ENCODE results near the gene CCDC3.
A peak's percentile ranks its signal among the peaks of the same experiment; 100 is the strongest.
"Not testable (repeated sequence)": the region's sequence is repeated elsewhere in the genome, so short reads cannot be mapped to it uniquely, and the experiment has no call there.

Gene CCDC3

GRCh38 chr10:13001041-13001886 lies at the start of gene CCDC3:
Gene CCDC3 (minus strand): TSS chr10:13001713. CDS start chr10:13001570, 143 bp downstream.
- DNase-seq: no peak

GRCh38 chr10:13051126-13051694 lies 49.7 kb upstream of the CCDC3 start:
- DNase-seq: no peak

GRCh38 chr10:13049774-13050420 lies 48.4 kb upstream of the CCDC3 start:
- no peak for DNase-seq

DNA sequence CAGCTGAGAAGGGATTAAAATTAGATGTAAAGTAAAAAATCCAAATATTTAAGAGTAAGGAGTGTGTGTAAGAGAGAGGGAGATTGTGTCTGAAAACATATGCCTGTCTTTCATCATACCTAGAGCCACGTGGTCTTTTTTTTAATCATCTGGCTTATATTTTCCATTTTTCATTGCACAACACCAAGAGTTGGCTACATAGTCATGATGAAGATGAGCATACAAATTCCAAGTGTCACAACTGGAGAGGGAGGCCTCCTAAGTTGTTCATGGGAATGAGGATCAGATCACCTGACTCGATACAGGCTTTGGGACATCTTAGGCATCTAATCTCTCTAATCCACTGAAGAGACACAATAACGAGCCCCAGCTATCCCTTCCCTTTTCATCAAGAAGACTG lies 47.2 kb upstream of the CCDC3 start:
- no peak for DNase-seq

- no peak for DNase-seq
Observed at GRCh38 chr10:13047529-13048206, 46.2 kb upstream of the CCDC3 start.

DNA sequence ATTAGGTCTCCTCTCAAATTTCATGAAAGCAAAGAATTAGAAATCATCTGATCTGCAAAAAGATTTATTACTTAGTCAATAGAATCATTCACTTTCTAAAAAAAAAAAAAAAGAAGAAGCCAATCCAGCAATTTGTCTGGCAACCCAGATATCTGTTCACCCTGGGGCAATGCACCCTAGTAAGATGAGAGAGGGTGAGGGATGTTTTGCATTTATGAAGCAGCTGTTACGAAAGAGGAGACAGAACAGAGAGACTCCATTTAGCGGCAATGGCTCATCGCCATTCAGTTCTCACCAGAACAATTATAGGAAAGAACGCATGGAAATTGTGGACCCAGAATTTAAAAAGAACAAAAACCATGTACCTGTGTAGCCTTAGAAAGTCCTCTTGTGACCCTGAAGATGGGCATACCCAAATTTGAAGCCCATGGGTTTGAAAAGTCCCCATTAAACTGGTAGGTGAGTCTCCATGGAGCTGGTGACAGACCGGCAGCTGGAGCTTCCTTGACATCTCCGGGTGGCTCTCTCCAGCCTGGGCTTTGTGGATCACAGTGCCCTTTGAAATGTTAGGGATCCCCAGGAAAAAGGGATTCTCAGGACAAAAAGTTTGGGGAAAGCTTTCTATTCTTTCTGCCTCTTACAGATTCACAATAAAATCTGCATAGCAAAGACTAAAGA lies 45.5 kb upstream of the CCDC3 start:
- DNase-seq: no peak

DNA sequence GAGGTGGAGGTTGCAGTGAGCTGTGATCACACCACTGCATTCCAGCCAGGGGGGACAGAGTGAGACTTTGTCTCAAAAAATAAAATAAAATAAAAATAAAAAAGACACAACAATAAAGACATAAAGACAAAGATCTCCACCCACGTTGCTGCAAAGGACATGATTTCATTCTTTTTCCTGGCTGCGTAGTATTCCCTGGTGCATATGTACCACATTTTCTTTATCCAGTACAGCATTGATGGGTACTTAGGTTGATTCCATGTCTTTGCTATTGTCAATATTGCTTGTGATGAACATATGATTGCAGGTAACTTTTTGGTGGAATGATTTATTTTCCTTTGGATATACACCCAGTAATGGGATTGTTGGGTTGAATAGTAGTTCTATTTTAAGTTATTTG lies 42.0 kb upstream of the CCDC3 start:
- DNase-seq: no peak

GRCh38 chr10:13039761-13040160 lies 38.2 kb upstream of the CCDC3 start:
- DNase-seq: no peak

GRCh38 chr10:13038391-13038790 lies 36.9 kb upstream of the CCDC3 start:
- no peak for DNase-seq

DNA sequence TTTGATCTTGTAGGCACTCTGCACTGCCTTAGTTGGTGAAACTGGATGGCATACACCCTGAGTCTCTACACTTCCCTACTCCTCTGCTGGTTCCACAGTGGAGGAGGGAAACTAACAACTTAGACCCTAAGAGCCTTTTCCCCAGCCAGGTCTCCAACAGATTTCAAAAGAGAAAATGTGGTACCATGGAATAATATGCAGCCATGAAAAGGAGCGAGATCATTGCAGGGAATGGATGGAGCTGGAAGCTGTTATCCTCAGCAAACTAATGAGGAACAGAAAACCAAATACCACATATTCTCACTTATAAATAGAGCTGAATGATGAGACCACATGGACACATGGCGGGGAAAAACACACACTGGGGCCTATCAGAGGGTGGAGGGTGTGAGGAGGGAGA lies 36.3 kb upstream of the CCDC3 start:
- DNase-seq: no peak

DNA sequence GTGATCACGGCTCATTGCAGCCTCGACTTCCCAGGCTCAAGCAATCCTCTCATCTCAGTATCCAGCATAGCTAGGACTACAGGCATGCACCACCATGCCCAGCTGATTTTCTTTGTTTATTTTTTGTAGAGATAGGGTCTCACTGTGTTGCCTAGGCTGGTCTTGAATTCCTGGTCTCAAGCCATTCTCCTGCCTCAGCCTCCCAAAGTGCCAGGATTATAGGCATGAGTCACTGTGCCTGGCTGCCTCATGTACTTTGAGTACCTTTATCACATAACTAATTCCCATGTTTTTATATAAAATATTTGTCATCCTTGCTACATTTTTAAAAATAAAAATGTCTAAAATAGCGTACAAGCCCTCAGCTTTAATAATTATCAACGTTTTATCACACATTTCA lies 35.3 kb upstream of the CCDC3 start:
- no peak for DNase-seq

- DNase-seq: not testable (repeated sequence)
Observed at GRCh38 chr10:13035731-13036130, 34.2 kb upstream of the CCDC3 start.

DNA sequence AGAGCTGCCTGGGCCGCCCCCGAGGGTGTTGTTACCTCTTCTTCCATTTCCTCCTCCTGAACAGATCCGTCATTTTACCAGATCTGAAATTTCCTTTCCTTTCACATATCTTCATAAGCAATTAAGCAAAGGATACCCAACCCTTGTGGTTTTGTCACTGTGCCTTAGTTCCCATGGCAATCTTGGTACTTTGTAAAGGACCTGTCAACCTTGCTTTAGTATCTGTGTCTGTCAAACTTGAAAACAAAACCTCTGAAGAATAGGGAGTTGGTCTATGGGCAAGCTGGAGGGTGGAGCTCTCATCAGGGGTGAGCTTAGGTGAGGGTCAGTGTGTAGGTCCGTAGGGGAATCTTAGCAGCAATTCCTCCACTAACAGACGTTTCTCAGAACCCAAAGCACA lies 25.4 kb upstream of the CCDC3 start:
- DNase-seq: no peak

GRCh38 chr10:13023754-13024153 lies 22.2 kb upstream of the CCDC3 start:
- no peak for DNase-seq

DNA sequence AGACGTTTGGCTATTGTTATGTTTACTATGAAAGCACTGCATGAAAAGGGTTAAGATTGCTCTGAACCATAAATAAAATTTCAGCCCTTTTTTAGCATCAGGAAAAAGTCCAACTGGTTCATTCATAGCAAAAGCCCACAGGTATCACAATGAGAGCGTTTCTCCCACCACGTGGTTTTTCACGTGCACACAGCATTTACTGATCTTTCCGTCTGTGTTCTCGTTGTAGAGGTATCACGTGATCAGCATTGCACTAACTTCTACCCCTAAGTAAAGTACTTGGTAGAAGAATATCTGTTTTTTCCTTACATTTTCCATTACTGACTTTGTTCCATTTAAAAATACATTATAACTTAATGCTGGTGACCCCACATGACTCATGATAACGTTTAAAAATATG lies 17.8 kb upstream of the CCDC3 start:
- no peak for DNase-seq

DNA sequence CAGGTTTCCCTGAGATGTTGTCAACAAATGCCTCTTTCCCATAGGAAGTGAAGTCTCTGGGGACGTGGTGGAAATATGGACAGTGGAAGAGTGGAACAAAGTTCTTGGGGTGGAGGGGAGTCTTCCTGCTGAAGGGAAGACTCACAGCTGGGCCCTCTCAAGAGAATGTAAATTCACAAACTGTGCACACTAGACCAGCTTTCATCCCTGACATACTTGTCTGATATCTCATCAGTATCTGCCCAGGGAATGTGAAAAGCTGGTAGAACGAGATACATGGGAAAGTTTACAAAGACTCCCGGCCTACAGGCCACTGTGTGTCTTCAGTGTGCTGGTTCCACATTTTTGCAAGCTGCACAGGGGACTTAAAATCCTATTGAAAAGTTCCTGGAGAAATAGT lies 16.7 kb upstream of the CCDC3 start:
- no peak for DNase-seq

DNA sequence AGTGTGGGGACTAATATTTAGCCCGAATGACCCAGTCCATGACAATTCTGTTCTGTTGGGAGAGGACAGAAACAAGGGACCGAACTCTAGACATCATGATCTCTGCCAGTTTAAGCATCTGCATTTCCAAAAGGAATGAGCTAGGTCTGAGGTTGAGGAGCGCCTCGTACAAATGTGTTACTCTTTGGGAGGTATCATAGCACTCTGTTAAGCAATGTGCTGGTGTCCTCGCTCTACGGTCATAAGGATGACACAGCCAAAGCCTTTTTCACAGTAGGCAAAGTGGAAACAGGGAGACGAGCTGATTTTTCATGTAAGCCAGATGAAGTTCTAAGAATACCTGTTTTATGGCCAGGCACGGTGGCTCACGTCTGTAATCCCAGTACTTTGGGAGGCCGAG lies 15.4 kb upstream of the CCDC3 start:
- DNase-seq: no peak

- DNase-seq: no peak
Observed at GRCh38 chr10:13016426-13016825, 14.9 kb upstream of the CCDC3 start.

DNA sequence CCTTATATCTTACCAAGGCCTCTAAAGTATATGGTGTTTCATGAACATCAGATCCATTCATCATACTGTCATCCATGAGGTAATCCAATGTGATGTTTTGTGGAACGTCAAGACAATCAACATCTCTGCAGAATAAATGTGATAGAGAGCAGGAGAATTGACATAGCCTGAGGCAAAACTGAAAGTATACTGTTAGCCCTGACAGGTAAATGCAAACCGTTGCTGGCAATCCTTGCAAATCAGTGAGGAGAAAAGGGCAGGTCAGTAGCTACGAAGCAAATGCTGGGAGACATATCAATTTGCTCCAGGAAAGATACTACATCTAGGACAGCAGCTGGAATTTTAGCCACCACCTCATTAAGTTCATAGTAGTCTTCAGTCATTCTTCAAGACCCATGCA lies 4.5 kb upstream of the CCDC3 start:
- no peak for DNase-seq

GRCh38 chr10:13003759-13004158 lies 2.2 kb upstream of the CCDC3 start:
- DNase-seq: peak; percentile 1

GRCh38 chr10:13003004-13003403 lies 1.5 kb upstream of the CCDC3 start:
- DNase-seq: no peak

DNA sequence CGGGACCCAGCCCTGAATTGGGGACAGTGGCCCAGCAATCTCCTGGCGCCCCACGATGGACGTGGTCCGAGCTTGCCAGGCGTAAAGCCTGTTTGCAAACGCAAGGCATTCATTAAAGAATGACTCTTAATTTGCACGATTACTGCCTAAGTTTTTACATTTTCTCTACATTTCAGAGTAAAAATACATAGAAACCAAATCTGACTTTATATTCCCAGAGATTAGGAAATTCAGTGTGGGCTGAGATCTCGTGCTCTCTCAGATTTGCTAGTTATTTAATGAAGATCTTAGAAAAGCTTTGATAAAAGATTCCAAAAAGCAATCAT lies 337 bp upstream of the CCDC3 start:
- no peak for DNase-seq

DNA sequence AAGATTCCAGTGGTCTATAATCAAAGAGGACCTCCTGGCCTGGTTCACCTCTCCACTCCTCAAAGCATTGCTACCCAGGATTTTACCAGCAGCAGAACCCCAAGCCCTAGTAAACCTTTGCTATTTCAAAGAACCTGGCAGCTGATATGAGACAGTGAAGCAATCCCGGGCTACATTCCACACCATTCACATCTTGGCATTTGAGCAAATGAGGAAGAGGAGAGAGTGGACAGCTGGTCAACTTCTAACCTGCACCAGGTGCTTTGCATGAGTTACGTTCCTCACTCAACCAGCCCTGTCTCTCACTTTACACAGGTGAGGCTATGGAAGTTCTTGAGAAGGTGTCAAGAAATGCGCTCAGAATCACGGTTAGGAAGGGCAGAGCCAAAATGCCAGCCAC lies 1.1 kb downstream of the CCDC3 start:
- DNase-seq: no peak
